CD1c-positive myeloid dendritic cell (primary cell): Measurements from ENCODE around the gene ABCF2.
A peak's percentile ranks its signal among the peaks of the same experiment; 100 is the strongest.

ENCODE experiments used
- DNase-seq: peaks from one replicate; pipeline ENCODE4 v3.0.0-alpha.2; 2016; ENCODE audit errors: extremely low spot score

The ABCF2 gene

DNA sequence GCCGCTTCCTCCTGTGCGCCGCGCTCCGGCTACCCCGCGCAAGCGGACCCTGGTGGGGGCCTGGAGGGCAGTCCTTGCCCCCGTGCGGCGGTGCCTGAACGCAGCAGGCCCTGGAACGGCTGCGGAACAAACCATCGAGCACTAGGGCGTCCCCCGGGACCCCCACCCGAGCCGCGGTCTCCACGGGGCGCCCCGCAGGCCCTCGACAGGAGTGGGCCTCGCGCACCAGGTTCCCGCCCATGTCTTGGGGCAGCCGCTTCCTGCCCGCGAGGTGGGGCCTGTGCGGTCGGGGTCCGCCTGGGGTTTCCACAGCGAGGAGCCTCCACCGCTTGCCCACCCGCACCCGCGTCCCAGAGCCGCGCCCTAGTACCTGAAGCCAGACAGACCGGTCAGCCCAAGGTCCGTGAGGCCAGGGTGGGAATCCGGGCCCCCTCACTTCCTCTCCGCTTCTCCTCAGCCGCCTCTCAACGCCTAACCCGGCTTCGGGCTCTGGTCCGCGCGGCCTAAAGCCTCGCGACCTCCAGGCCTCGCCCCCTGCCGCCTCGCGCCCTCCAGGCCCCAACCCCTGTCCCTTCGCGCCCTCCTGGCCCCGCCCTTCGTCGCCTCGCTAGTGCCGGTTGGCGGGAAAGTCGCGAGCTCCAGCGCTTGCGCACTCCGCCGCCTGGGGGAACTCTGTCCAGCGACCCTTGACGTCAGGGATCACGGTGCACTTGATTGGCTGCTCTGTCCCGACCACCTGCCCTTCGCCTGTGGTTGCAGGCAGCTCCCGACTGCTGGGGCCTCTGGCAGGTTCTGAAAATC lies 52.6 kb downstream of the ABCF2 start:
- DNase-seq, result peak; percentile 35

DNA sequence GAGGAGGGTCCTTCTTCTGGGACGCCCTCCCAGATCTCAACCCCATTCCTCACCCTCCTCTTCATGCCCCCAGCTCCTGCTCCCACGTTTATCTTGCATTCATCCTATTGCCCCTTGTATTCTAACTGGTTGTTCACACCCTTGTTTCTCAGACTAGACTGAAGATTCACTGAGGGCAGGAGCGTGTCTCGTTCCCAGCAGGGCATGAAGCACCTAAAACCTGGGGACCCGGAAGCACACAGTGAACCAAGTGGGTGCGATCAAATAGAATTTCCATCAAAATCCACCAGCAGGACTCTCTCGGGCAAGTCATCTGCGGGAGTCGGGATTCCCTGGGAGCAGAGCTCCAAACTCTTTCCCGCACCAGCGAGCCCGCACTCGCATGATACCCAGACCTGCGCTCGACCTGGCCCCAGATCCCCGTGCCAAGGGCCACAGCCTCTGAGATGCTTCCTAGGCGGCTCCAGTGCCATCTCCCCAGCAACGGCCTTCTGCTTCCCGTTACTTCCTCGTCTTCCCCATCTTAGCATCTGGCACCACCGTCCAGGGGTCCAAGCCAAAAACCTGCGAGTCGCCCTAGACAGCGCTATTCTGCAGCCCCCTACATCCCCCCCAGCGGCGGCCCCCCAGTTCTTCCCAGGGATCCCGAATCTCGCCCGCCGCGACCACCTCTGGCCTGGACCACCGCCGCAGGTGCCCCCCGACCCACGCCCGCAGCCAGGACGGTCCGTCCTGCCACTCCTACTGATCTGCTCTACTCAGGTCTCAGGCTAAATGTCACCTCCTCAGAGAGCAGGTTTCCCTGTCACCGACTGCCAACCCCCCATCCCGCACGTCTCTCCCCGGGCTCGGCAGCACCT lies 53.4 kb downstream of the ABCF2 start:
- DNase-seq, result no peak

DNA sequence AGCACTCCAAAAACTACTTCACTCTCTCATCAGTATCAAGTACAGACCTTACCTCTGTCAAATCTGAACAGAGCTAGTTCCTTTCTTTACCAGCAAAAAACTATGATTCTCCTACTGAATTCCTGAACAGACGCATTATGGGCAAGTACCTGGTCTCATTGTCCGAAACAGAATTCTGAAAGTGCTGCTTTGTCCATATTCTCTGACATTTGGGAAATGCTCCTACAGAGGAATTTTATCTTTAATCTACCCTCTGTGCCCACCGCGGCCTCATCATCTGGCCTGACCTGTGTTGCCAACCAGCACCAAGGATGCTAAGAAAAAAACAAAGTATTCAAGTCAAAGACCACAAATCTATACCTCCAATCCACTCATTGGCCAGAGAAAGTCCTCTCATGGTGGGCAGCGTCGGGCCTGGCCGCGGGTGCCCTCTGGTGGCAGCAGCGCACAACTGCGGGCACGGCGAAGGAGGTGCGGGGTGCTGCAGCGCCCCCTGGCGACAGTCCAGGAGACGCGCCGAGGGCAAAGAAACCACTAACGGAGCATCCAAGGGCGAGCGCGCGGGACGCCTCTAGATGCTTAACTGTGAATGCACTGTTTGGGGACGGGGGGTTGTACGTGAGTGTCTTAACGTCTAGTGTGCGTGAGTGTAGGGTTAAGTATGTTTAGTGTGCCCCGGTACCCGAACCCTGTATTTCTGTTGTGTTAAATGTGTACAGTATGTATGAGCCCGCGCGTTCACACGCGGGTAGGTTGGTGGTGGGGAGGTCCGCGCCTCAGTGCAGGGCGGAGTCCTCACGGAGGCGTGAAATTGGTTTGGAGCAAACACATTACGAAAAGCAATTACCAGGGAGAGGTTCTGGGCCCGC lies 54.5 kb downstream of the ABCF2 start:
- DNase-seq, result peak; percentile 92

DNA sequence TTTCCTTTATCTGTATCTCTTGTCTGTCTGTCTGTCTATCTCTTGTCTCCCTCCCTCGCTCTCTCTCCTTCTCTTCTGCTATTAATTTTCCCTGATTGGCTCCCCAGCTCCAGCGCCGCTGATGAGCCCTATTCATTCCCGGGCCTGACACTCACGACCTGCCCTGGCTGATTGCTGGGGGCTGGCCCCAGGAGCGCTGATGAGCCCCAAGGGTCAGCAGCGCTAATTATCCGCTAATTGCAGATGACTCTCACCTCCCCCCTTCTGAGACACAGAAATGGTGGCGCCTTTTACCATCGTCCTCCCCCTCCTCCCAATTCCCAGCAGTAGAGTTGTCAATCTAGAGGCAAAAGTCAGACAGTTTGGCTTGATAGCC lies 58.2 kb downstream of the ABCF2 start:
- no peak for DNase-seq

DNA sequence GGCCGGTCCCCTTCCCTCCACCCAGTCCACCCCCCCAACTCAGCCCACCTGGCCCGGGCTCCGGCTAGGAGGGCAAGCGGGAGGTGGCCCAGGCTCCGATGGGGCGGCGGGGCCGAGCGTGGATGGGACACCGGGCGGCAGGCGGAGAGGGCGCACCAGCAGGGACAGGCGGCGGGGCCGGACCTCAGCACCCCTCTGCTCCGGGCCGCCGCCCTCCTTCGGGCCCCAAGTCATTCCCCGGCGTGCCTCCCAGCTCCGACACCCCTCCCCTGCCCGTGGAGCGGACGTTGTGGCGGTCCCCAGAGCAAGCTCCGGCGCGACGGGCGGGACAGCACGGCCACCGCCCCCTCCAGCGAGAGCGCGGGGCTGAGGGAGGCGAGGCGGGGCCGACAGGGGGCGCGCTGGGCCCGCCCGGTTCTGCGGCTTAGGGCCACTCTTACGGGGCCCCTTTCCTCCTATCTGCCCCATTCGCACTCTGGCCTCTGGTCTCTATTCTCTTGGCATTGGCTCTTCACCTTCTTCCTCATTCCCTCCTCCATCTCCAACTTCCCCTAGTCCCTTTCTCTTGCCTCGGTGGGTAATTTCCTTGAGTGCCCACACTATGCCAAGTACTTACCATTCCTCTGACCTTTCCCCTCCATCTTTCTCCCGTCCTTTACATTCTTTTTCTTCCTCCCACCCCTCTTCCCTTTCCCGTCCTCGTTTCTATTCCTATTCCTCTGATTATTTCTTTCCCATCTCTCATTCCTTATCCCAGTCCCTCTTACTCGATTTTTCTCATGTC lies 58.8 kb downstream of the ABCF2 start:
- DNase-seq, result peak; percentile 64

DNA sequence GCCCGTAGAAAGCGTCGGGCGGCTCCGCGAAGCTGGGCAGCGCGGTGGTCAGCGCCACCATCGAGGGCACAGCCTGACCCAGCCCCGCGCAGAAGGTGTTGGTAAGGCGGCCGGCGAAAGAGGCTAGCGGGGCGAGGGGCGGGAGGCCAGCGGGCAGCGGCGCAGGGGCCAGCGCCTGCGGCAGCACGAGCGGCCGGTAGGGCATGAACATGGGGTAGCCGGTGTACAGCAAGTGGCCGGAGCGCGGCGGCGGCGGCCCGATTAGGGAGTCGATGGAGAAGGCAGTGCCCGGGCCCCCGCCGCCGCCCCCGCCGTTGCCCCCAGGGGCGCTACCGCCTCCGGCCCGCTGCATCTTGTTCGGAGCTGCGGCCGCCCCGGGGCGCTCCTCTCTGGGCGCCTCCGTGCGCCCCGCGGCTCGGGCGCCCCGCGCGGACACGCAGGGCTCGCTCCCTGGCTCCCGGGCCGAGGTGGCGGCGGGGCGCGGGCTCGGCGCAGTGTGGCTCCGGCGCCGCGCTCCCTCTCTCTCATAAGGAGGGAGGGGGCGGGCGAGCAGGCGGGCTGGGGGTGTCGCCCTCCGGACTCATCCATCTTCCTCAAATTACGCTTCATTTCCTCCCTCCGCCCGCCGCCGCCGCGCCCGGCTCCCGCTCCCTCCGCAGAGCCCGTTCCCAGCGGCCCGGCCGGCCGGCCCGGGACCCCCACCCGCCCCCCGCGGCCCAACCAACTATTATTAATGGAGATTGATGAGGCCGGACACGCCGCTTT lies 59.6 kb downstream of the ABCF2 start, which contains the start of gene GBX1:
GBX1 (minus strand) TSS at position 498 of the 765 bp plus-strand sequence; CDS start at position 352, 146 bp downstream.
- peak; percentile 16 for DNase-seq

DNA sequence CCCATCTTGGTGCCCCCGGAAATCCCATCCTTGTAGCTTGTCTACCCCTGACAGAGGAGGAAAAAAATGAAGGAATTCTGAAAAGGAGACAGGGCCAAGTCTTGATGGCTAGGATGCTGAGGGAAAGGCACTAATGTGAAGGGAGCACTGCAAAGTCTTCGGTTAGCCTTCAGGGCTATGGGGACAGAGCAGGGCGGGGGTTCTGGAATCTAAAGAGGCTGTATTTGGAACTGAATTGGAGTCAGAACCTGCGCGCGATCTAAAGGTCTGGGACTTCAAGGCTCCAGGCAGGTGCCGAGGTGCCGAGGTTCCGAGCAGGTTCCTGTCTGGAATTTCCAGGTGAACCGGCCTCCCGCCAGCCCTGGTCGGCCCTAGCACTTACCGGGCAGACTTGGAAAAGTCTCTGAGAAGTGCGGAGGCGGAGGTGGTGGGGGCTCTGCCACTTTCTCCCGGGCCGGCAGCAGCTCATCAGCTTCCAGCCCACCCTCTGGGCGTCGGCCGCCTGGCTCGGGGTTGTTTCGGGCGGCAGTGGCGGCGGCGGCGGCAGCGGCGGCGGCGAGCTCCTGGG lies 60.3 kb downstream of the ABCF2 start:
- DNase-seq, result no peak
